Endothelial cell of umbilical vein (primary cell): ENCODE data around the gene APBA3. TPM values are rescaled to one million over a fixed set of nuclear protein-coding genes. Genes with fewer than 3 reads are reported as not detected.

Source experiments
- BruUV-seq: library from RNA; stranded (reverse); fragments of 400-500 nt; replicated peaks from 2 replicates; lab custom pipeline; 2021; lab: Mats Ljungman, UMichigan
- CTCF ChIA-PET: fragments of 300-600, 350-600 bp; sonication (Branson Sonifier 250); formaldehyde crosslinking; loops from one replicate; lab custom pipeline; 2021; ENCODE audit warnings: antibody characterized with exemption, inconsistent platforms; lab: Charles Lee
- POLR2A ChIA-PET: fragments of 300-600, 350-600 bp; sonication (Branson Sonifier 250); formaldehyde crosslinking; loops from one replicate; lab custom pipeline; 2021; ENCODE audit warnings: antibody characterized with exemption, inconsistent platforms; lab: Charles Lee
- DNase-seq: peaks from one replicate; pipeline ENCODE4 v3.0.0-alpha.2; 2011; ENCODE audit warnings: low read depth, low spot score
- FAIRE-seq: peaks from 2 replicates; lab custom pipeline; 2011; peaks lifted over from hg19 to GRCh38; lab: Jason Lieb, UNC
- H2AFZ ChIP-seq: 2 replicates; pipeline ENCODE4 v1.6.0; 2012; ENCODE audit warnings: low read depth, low read length, control low read depth, inconsistent platforms
- H3K27ac ChIP-seq: 2 replicates; pipeline ENCODE4 v1.5.1; 2011; ENCODE audit warnings: low read depth, mild to moderate bottlenecking, control low read depth, low read length, moderate library complexity; ENCODE audit not compliant: insufficient read depth
- H3K27me3 ChIP-seq, 2 experiments: 2 replicates each; pipeline versions ENCODE4 v1.6.0 to v1.6.1; 2011; ENCODE audit warnings: low read length in 2 of 2, mixed read lengths in 1 of 2; ENCODE audit not compliant: control insufficient read depth in 2 of 2, insufficient read depth in 2 of 2
- H3K36me3 ChIP-seq, 2 experiments: 2 replicates in 1 of 2; 3 replicates in 1 of 2; pipeline ENCODE4 v1.5.1; 2011; ENCODE audit warnings: low read length in 2 of 2, mild to moderate bottlenecking in 1 of 2, moderate library complexity in 1 of 2; ENCODE audit not compliant: control insufficient read depth in 2 of 2, insufficient read depth in 2 of 2; ENCODE audit errors: extremely low read depth in 1 of 2
- H3K4me1 ChIP-seq: 3 replicates; pipeline ENCODE4 v1.5.1; 2011; ENCODE audit warnings: mild to moderate bottlenecking, low read length; ENCODE audit not compliant: control insufficient read depth, insufficient read depth; ENCODE audit errors: extremely low read depth
- H3K4me2 ChIP-seq: 2 replicates; pipeline ENCODE4 v1.6.1; 2011; ENCODE audit warnings: low read length, control low read depth, mixed read lengths; ENCODE audit not compliant: insufficient read depth
- H3K4me3 ChIP-seq, 3 experiments: fragments of 200-600 bp in 1 of 3; sonication (generic), shearing (Covaris generic) in 1 of 3; replicated peaks in 1 of 3; 2 replicates each; pipeline ENCODE4 v1.5.1; 2011 to 2016; ENCODE audit warnings: control low read depth in 3 of 3, low read length in 3 of 3, mild to moderate bottlenecking in 2 of 3, inconsistent platforms in 1 of 3, low read depth in 1 of 3, moderate library complexity in 1 of 3; ENCODE audit not compliant: insufficient read depth in 1 of 3
- H3K79me2 ChIP-seq: 2 replicates; pipeline ENCODE4 v1.6.0; 2012; ENCODE audit warnings: low read length, inconsistent platforms; ENCODE audit not compliant: control insufficient read depth, insufficient read depth
- H3K9ac ChIP-seq: replicated peaks from 2 replicates; pipeline ENCODE3; 2011; ENCODE audit warnings: low read length, control low read depth; ENCODE audit not compliant: insufficient read depth; ENCODE audit errors: extremely low read depth
- H3K9me1 ChIP-seq: replicated peaks from 3 replicates; pipeline ENCODE4 v1.6.0; 2011; ENCODE audit warnings: mild to moderate bottlenecking, low read length; ENCODE audit not compliant: control insufficient read depth, insufficient read depth; ENCODE audit errors: extremely low read depth
- H3K9me3 ChIP-seq: replicated peaks from 2 replicates; pipeline ENCODE4 v1.5.1; 2012; ENCODE audit warnings: low read length, inconsistent platforms; ENCODE audit not compliant: control insufficient read depth, insufficient read depth
- H4K20me1 ChIP-seq: replicated peaks from 2 replicates; pipeline ENCODE3; 2011; ENCODE audit warnings: mild to moderate bottlenecking, low read length; ENCODE audit not compliant: control insufficient read depth, insufficient read depth; ENCODE audit errors: extremely low read depth
- FOS ChIP-seq: IDR thresholded peaks from 2 replicates; pipeline ENCODE4 v1.6.1; 2011; ENCODE audit warnings: mild to moderate bottlenecking, low read length, moderate library complexity, borderline replicate concordance; ENCODE audit not compliant: insufficient read depth
- MYC ChIP-seq: IDR thresholded peaks from one replicate; pipeline ENCODE4 v1.6.1; 2011; ENCODE audit warnings: mild to moderate bottlenecking, low read depth, low read length
- dilution Hi-C: fragments of 300-500 bp; cut with MboI; formaldehyde crosslinking; loops from one replicate; pipeline ENCODE4 v1.15.0; 2019; ENCODE audit warnings: low sequenced_read_pairs; ENCODE audit not compliant: extremely low pct_ligation_motif_present
- intact Hi-C: fragments of 100-400 bp; cut with micrococcal nuclease; formaldehyde crosslinking; loops from one replicate; pipeline ENCODE4 v1.10.0; 2022
- polyA plus RNA-seq, 4 experiments: library from polyadenylated mRNA; depleted of rRNA in 3 of 4; stranded (reverse) in 3 of 4; unstranded in 1 of 4; fragments of >200 nt; gene quantifications; 2 replicates each; pipeline versions ENCODE4 v1.2.1 to v1.2.3, GENCODE V29; 2011 to 2012; ENCODE audit warnings: missing spikeins in 1 of 4
- total RNA-seq: library from RNA; stranded (reverse); gene quantifications from 2 replicates; pipeline ENCODE4 v1.2.3, GENCODE V29; 2021
- TF ChIP-seq, protein P1 (sequence below): IDR thresholded peaks from 2 replicates; pipeline ENCODE4 v1.6.1; 2011; ENCODE audit not compliant: insufficient read depth, insufficient read length
- TF ChIP-seq, protein P2 (sequence below), 2 donors: IDR thresholded peaks; 1 replicate in 1 of 2; 2 replicates in 1 of 2; pipeline ENCODE4 v1.5.1; 2011; ENCODE audit warnings: low read length in 2 of 2, mild to moderate bottlenecking in 2 of 2, moderate library complexity in 2 of 2, control low read depth in 1 of 2, inconsistent platforms in 1 of 2, low read depth in 1 of 2; ENCODE audit not compliant: insufficient read depth in 1 of 2; ENCODE audit errors: extremely low read depth in 1 of 2

The APBA3 gene
- total and polyA plus RNA-seq, 2 donors (not counting 3 experiments of a cell fraction or from before 2014, with no cell fraction given): 23.4 to 25.1 TPM

DNA sequence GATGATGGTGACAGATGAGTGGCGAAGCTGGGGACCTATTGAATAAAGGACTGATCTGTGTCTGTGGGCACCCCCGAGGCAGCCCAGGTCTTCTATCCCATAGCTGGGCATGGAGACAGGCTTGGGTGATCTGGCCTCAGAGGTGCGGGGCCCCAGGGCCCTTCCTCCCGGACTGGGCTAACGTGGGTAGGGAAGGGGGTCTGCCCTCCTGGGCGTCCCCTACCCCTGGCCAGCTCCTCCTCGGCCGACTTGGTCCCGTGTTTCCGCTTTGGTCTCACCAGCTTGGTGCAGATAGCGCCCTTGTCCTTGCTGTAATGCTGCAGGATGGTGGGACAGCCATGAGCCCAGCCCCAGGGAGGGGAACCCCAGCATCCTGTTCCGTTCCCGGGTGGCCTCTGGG, 21.4 kb upstream of the APBA3 start:
- Histone ChIP-seq H3K79me2 (no peaks in the 10 kb centered on the region), H3K9ac (no peak overlapping the region), H3K36me3 (no peaks in the 10 kb centered on the region), H3K27ac (no peak overlapping the region), H3K4me3 (no peak overlapping the region), H3K4me2 (no peak overlapping the region), H4K20me1 (no peaks in the 10 kb centered on the region), H3K4me1 (no peaks in the 10 kb centered on the region), H3K27me3 (peaks cover 8 to 9% of the 10 kb centered on the region in 2 experiments), H2AFZ (no peak overlapping the region), H3K9me1 (no peaks in the 10 kb centered on the region), H3K9me3 (peaks cover 2% of the 10 kb centered on the region)
- DNase-seq (no peak), FAIRE-seq (no peak)
- POLR2A ChIA-PET: no interaction called here
- BruUV-seq: no TSS peak
- intact Hi-C loops (no loop called here), dilution Hi-C loops (no loop called here)
- TF ChIP-seq, protein P1, sequence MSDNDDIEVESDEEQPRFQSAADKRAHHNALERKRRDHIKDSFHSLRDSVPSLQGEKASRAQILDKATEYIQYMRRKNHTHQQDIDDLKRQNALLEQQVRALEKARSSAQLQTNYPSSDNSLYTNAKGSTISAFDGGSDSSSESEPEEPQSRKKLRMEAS: no peak
- no peak for TF ChIP-seq FOS
- TF ChIP-seq, protein P2, sequence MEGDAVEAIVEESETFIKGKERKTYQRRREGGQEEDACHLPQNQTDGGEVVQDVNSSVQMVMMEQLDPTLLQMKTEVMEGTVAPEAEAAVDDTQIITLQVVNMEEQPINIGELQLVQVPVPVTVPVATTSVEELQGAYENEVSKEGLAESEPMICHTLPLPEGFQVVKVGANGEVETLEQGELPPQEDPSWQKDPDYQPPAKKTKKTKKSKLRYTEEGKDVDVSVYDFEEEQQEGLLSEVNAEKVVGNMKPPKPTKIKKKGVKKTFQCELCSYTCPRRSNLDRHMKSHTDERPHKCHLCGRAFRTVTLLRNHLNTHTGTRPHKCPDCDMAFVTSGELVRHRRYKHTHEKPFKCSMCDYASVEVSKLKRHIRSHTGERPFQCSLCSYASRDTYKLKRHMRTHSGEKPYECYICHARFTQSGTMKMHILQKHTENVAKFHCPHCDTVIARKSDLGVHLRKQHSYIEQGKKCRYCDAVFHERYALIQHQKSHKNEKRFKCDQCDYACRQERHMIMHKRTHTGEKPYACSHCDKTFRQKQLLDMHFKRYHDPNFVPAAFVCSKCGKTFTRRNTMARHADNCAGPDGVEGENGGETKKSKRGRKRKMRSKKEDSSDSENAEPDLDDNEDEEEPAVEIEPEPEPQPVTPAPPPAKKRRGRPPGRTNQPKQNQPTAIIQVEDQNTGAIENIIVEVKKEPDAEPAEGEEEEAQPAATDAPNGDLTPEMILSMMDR (IDR thresholded peaks at IDR 0.05; ENCODE audit: extremely low read depth in 1 of 2, insufficient read depth in 1 of 2, low read depth in 1 of 2, low read length in 2 of 2): no peak
- TF ChIP-seq MYC: no peak
- CTCF ChIA-PET: interaction anchor here (1.5 kb wide), 1 partner anchor 39 kb away, joined by 5 read pairs; no protein-coding TSS in a partner anchor

DNA sequence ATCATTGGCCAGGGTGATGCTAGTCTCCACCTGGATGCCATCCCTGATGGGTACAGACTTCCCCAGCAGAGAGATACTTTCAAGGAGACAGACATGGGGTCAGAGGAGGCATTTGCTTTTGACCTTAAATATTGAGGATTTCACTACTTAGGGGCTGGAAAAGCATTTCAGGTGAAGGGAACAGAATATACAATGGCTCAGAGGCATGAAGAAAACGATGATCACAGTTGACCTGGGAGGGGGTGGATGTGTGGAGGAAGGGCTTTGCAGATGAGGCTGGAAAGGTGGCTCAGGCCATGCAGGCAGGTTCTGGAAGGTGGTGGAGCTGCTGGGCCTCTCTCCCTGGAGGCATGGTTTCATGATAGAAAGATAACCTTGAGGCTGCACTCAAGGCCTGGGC, 20.8 kb upstream of the APBA3 start:
- Histone ChIP-seq H2AFZ (no peak overlapping the region), H3K27ac (no peak overlapping the region), H3K27me3 (peaks cover 8 to 9% of the 10 kb centered on the region in 2 experiments), H3K9ac (no peak overlapping the region), H3K9me1 (no peaks in the 10 kb centered on the region), H4K20me1 (no peaks in the 10 kb centered on the region), H3K79me2 (no peaks in the 10 kb centered on the region), H3K4me1 (no peaks in the 10 kb centered on the region), H3K4me2 (no peak overlapping the region), H3K4me3 (no peak overlapping the region), H3K9me3 (peaks cover 2% of the 10 kb centered on the region), H3K36me3 (no peaks in the 10 kb centered on the region)
- POLR2A ChIA-PET: no interaction called here
- CTCF ChIA-PET: interaction anchor here (1.5 kb wide), 1 partner anchor 40 kb away, joined by 5 read pairs; no protein-coding TSS in a partner anchor
- DNase-seq (no peak), FAIRE-seq (no peak)
- dilution Hi-C loops (no loop called here), intact Hi-C loops (no loop called here)
- no peak for TF ChIP-seq MYC
- BruUV-seq: no TSS peak
